ENCODE results near the gene PHF10.
"Not testable (repeated sequence)": the region's sequence is repeated elsewhere in the genome, so short reads cannot be mapped to it uniquely, and the experiment has no call there.

The PHF10 gene

DNA sequence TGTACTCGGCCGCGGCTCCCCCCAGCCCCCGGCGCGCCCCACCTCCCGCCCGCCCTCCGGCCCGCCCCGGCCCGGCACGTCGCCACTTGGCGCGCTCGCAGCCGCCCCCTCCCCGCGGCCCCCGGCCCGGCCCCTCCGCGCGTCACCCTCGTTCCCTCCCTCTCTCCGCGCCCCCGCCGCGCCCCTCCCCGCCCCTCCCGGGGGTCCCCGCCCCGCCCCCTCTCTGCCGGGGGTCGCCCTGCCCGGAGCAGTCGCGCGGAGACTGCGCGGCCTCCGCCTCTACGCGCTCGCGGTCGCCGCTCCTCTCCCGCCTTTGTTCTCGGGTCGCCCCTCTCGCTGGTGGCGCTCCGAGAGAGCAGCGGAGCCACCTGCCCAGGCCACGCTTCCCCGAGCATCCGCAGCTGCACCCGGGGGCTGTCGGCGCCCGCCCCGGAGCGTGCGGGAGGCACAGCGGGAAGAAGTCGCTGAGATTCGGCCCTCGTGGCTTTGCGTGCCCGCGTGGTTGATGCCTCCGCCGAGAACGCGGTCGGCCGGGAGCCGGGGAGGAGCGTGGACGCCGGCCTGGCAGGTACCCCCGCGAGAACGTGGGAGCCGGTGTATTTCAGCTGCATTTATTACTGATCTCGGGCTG, at the start of gene PHF10:
Gene PHF10, minus strand, starts transcription at position 7 of the 631 bp plus-strand sequence. CDS start 569 bp downstream, outside the sequence.
- TF ChIP-seq, protein P1, sequence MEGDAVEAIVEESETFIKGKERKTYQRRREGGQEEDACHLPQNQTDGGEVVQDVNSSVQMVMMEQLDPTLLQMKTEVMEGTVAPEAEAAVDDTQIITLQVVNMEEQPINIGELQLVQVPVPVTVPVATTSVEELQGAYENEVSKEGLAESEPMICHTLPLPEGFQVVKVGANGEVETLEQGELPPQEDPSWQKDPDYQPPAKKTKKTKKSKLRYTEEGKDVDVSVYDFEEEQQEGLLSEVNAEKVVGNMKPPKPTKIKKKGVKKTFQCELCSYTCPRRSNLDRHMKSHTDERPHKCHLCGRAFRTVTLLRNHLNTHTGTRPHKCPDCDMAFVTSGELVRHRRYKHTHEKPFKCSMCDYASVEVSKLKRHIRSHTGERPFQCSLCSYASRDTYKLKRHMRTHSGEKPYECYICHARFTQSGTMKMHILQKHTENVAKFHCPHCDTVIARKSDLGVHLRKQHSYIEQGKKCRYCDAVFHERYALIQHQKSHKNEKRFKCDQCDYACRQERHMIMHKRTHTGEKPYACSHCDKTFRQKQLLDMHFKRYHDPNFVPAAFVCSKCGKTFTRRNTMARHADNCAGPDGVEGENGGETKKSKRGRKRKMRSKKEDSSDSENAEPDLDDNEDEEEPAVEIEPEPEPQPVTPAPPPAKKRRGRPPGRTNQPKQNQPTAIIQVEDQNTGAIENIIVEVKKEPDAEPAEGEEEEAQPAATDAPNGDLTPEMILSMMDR (IDR thresholded peaks at IDR 0.05; ENCODE audit: low read depth, low read length), result no peak
- H3K4me3 ChIP-seq (ENCODE audit: low read depth, low read length), result peak within 1 kb of the TSS; percentile 73

DNA sequence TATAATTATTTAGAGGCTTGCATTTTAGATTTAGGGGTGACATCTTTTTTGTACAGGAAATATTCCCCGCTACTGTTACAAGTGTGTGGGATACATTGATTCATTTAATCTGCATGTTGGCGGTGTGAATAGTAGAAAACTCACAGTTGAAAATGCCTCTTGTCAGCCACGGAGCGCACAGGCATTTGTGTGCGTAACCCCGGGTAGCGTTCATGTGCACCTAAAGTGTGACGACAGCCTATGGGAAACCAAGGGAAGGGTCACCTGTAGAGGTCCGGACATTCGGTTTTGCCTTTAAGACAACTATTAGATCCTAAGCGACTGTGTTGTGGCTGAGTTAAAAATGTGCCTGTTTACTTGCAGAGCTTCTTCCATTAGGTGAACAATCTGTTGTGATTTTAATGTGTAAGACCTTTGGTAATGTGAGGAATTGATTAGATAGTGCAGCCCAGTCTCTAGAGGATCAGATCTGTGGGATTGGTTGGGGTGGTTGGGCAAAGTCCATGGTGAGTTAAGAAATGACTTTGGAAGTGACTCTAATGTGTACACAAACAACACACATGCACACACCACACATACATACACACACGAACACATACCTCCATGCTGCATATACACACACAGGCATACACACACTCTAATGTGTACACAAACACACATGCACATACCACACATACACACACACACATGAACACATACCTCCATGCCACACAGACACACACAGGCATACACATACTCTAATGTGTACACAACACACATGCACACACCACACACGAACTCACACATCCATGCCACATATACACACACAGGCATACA, 42.8 kb upstream of the PHF10 start:
- TF ChIP-seq, protein P1 (IDR thresholded peaks at IDR 0.05; ENCODE audit: low read depth, low read length), result no peak
- no peak overlapping the region for H3K4me3 ChIP-seq (ENCODE audit: low read depth, low read length)

DNA sequence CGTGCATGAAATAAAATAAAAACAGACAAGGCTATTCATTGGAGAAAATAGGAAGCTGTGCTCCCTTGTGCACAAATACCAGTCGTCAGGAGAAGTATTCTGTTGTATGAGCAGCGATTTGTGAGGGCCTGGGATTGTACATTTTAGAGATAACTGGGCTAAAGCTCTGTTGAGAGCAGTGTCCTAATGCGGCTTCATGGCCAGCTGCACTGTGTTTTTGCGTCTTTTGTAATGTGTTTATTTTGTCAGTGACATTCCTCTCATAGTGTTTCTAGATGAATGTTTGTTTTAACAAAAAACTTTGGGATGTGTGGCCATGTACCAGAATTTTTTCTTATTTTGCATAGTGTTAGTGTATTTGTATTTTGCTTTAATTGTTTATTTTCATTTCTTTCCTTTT, 41.9 kb upstream of the PHF10 start:
- H3K4me3 ChIP-seq (ENCODE audit: low read depth, low read length), result no peak overlapping the region
- TF ChIP-seq, protein P1 (IDR thresholded peaks at IDR 0.05; ENCODE audit: low read depth, low read length), result no peak

DNA sequence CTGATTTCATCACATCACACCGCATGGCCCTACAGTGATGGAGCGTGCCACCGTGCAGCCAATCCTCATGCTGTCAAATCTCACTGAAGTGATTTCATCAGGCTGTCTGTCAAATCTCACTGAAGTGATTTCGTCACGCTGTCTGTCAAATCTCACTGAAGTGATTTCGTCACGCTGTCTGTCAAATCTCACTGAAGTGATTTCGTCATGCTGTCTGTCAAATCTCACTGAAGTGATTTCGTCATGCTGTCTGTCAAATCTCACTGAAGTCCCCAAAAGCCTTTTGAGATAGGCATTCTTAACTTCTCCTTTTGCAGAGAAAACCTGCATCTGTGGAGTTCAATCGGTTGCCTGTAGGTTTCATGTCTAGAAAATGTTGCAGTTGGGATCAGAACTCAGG, 41.5 kb upstream of the PHF10 start:
- not testable (repeated sequence) for H3K4me3 ChIP-seq (ENCODE audit: low read depth, low read length)

DNA sequence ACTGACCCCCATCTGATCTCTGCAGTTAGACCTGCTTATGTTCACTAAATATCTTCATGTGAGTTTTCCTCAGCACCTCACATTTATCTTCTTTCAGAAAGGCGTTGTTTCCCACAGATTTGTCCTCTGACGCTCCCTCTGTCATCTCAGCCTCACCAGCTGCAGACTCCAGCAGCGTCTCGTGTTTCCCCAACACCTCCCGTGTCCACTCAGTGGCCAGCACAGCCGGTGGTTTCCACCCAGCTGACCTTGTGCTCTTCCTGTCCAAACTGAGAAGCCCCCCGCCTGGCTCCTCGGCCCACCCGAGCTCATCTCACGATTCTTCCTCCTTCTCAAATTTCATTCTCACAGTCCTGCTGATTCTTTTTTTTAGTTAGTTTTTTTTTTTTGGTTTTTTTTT, 39.6 kb upstream of the PHF10 start:
- H3K4me3 ChIP-seq (ENCODE audit: low read depth, low read length), result no peak overlapping the region
- TF ChIP-seq, protein P1 (IDR thresholded peaks at IDR 0.05; ENCODE audit: low read depth, low read length), result no peak

DNA sequence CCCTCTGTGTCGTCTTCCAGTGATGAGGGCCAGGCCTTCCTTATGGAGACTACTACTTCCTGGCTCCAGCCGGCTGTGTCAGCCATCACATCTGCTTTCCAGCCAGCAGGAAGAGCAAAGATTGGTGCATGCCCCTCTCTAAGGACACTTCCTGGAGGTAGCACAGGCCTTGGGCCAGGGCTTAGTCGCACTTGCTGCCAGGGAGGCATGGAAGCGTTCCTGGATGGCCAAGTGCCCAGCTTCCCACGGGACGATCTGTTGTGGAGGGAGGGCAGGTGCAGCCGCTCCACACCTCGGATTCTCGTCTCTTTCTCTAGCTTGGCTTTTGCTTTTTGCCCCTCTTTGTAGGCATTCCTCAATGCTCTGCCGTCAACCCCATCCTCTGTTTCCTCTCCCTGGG, 39.0 kb upstream of the PHF10 start:
- no peak overlapping the region for H3K4me3 ChIP-seq (ENCODE audit: low read depth, low read length)
- TF ChIP-seq, protein P1 (IDR thresholded peaks at IDR 0.05; ENCODE audit: low read depth, low read length), result no peak

DNA sequence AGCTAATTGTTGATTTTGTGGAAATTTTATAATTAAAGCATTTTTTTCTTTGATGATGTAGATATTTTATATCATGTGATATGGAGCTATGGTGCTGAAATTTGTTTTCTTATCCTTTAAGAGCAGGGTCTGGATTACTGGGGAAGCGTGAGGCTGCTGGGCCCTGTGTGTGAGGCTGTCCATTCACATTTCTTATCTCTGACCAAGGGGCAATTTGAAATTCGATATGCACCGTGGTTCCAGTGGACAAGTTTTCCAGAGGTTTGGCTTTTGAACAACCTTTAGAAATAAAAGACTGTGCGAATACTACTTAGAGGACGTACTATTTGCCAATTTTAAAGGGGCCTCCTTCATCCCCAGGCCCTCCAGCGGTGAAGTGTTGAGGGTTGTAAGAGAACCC, 30.9 kb upstream of the PHF10 start:
- TF ChIP-seq, protein P1 (IDR thresholded peaks at IDR 0.05; ENCODE audit: low read depth, low read length), result no peak
- H3K4me3 ChIP-seq (ENCODE audit: low read depth, low read length), result no peak overlapping the region

Measured in WI38 (cell line).